HepG2 (cell line): ENCODE data around the gene UBR4. TPM values are rescaled to one million over a fixed set of nuclear protein-coding genes. Genes with fewer than 3 reads are reported as not detected.

Source experiments
- ATAC-seq: fragments of 200-7000 bp; cut with Tn5 transposase; 3 replicates; pipeline ENCODE4 v1.9.1; 2020; ENCODE audit warnings: mild to moderate bottlenecking, moderate library complexity
- BruUV-seq: library from RNA; stranded (reverse); fragments of 400-500 nt; replicated peaks from 2 replicates; lab custom pipeline; 2021; lab: Mats Ljungman, UMichigan
- CTCF ChIA-PET: fragments of 300-600 bp; formaldehyde crosslinking; extraction: SDS; loops from one replicate; lab custom pipeline; 2021; ENCODE audit warnings: low total read pairs, inconsistent platforms, low intra/inter-chr PET ratio; lab: Yijun Ruan, JAX
- POLR2A ChIA-PET: fragments of 350-600 bp; sonication (Branson Sonifier 250); formaldehyde crosslinking; loops from one replicate; lab custom pipeline; 2020; ENCODE audit warnings: antibody characterized with exemption, inconsistent platforms; lab: Yijun Ruan, JAX
- DNase-seq: peaks from one replicate; pipeline ENCODE4 v3.0.0-alpha.2; 2015; ENCODE audit warnings: low spot score
- FAIRE-seq: peaks from 3 replicates; lab custom pipeline; 2011; peaks lifted over from hg19 to GRCh38; lab: Jason Lieb, UNC
- H2AFZ ChIP-seq: one replicate; pipeline ENCODE4 v1.6.1; 2011; ENCODE audit warnings: low read length, inconsistent platforms
- H3K27ac ChIP-seq: fragments of 300-600 bp; 3 replicates; pipeline ENCODE4 v1.8.0; 2011; ENCODE audit warnings: mixed run types, mild to moderate bottlenecking, mixed read lengths, low read length, inconsistent platforms; ENCODE audit not compliant: insufficient read depth; ENCODE audit errors: extremely low read length
- H3K27me3 ChIP-seq, 2 experiments: fragments of 200-600 bp in 1 of 2; 2 replicates in 1 of 2; 3 replicates in 1 of 2; pipeline versions ENCODE4 v1.6.0 to v1.8.0; 2011; ENCODE audit warnings: low read length in 2 of 2, mild to moderate bottlenecking in 2 of 2, moderate library complexity in 2 of 2, inconsistent platforms in 1 of 2; ENCODE audit not compliant: insufficient read depth in 2 of 2, control insufficient read depth in 1 of 2
- H3K36me3 ChIP-seq, 2 experiments: fragments of 200-600 bp in 1 of 2; replicated peaks in 1 of 2; 2 replicates in 1 of 2; 3 replicates in 1 of 2; pipeline versions ENCODE4 v1.5.1 to v1.8.0; 2011; ENCODE audit warnings: low read length in 2 of 2, inconsistent platforms in 1 of 2; ENCODE audit not compliant: insufficient read depth in 2 of 2, control insufficient read depth in 1 of 2
- H3K4me1 ChIP-seq: 2 replicates; pipeline ENCODE4 v1.5.1; 2012; ENCODE audit warnings: low read length, inconsistent platforms; ENCODE audit not compliant: insufficient read depth
- H3K4me2 ChIP-seq: 2 replicates; pipeline ENCODE4 v1.6.0; 2011; ENCODE audit warnings: low read depth, low read length, inconsistent platforms
- H3K4me3 ChIP-seq, 3 experiments: fragments of 200-600 bp in 1 of 3; sonication (generic), shearing (Covaris generic) in 1 of 3; replicated peaks in 1 of 3; 2 replicates each; pipeline ENCODE4 v1.5.1; 2011 to 2016; ENCODE audit warnings: low read length in 3 of 3, inconsistent platforms in 2 of 3, low read depth in 2 of 3, mild to moderate bottlenecking in 2 of 3, control low read depth in 1 of 3, mixed read lengths in 1 of 3; ENCODE audit not compliant: insufficient read depth in 1 of 3
- H3K79me2 ChIP-seq: one replicate; pipeline ENCODE4 v1.6.1; 2011; ENCODE audit warnings: low read length, inconsistent platforms; ENCODE audit not compliant: insufficient read depth
- H3K9ac ChIP-seq: 2 replicates; pipeline ENCODE4 v1.6.0; 2011; ENCODE audit warnings: mild to moderate bottlenecking, low read depth, low read length, inconsistent platforms; ENCODE audit not compliant: insufficient read depth
- H3K9me3 ChIP-seq: 2 replicates; pipeline ENCODE4 v1.5.1; 2012; ENCODE audit warnings: mild to moderate bottlenecking, low read length
- H4K20me1 ChIP-seq: 2 replicates; pipeline ENCODE4 v1.6.0; 2011; ENCODE audit warnings: inconsistent platforms, mild to moderate bottlenecking, low read length, moderate library complexity; ENCODE audit not compliant: insufficient read depth
- FOSL1 ChIP-seq: sonication (generic); formaldehyde crosslinking; IDR thresholded peaks from 2 replicates; pipeline ENCODE4 v1.9.0; 2021; ENCODE audit warnings: missing genetic modification reagents, borderline replicate concordance
- HNF4G ChIP-seq, 2 experiments: sonication (generic) in 1 of 2; formaldehyde crosslinking in 1 of 2; IDR thresholded peaks; 2 replicates each; pipeline versions ENCODE4 v1.4.0 to v1.6.1; 2011 to 2020; ENCODE audit warnings: borderline replicate concordance in 2 of 2, low read depth in 2 of 2, mild to moderate bottlenecking in 2 of 2, low read length in 1 of 2, missing genetic modification reagents in 1 of 2, moderate library complexity in 1 of 2
- HOXD1 ChIP-seq: sonication (generic); formaldehyde crosslinking; IDR thresholded peaks from 2 replicates; pipeline ENCODE4 v1.5.0; 2020; ENCODE audit warnings: missing genetic modification reagents
- KDM5B ChIP-seq: sonication (generic); formaldehyde crosslinking; IDR thresholded peaks from 2 replicates; pipeline ENCODE4 v1.4.0; 2020; ENCODE audit warnings: missing genetic modification reagents, mild to moderate bottlenecking, borderline replicate concordance
- NPAS2 ChIP-seq: sonication (generic); formaldehyde crosslinking; IDR thresholded peaks from 2 replicates; pipeline ENCODE4 v1.8.0; 2022; ENCODE audit warnings: mild to moderate bottlenecking, missing genetic modification reagents, borderline replicate concordance
- RARA ChIP-seq: IDR thresholded peaks from 2 replicates; pipeline ENCODE4 v1.6.1; 2016; ENCODE audit warnings: missing genetic modification reagents, missing compliant biosample characterization
- SMAD9 ChIP-seq: sonication (generic); formaldehyde crosslinking; IDR thresholded peaks from 2 replicates; pipeline ENCODE4 v1.5.1; 2020; ENCODE audit warnings: mild to moderate bottlenecking, missing genetic modification reagents
- ZFY ChIP-seq: sonication (generic); formaldehyde crosslinking; IDR thresholded peaks from 2 replicates; pipeline ENCODE4 v1.4.0; 2020; ENCODE audit warnings: missing genetic modification reagents
- ZNF17 ChIP-seq: sonication (generic); formaldehyde crosslinking; IDR thresholded peaks from 2 replicates; pipeline ENCODE4 v1.5.0; 2020; ENCODE audit warnings: mild to moderate bottlenecking, missing genetic modification reagents
- ZNF331 ChIP-seq: sonication (generic); formaldehyde crosslinking; IDR thresholded peaks from 2 replicates; pipeline ENCODE4 v1.4.0; 2020; ENCODE audit warnings: missing genetic modification reagents
- ZNF589 ChIP-seq: sonication (generic); formaldehyde crosslinking; conservative IDR thresholded peaks from 2 replicates; pipeline ENCODE4 v1.8.0; 2022; ENCODE audit warnings: mild to moderate bottlenecking, moderate library complexity, missing genetic modification reagents
- ZNF740 ChIP-seq: sonication (generic); formaldehyde crosslinking; IDR thresholded peaks from 2 replicates; pipeline ENCODE4 v1.4.0; 2020; ENCODE audit warnings: missing genetic modification reagents
- ZNF782 ChIP-seq: sonication (generic); formaldehyde crosslinking; IDR thresholded peaks from 2 replicates; pipeline ENCODE4 v1.4.0; 2020; ENCODE audit warnings: missing genetic modification reagents, mild to moderate bottlenecking, borderline replicate concordance
- ZNF816 ChIP-seq: sonication (generic); formaldehyde crosslinking; IDR thresholded peaks from 2 replicates; pipeline ENCODE4 v1.8.0; 2022; ENCODE audit warnings: missing genetic modification reagents, mild to moderate bottlenecking, borderline replicate concordance
- WGBS: methylation state at CpG from one replicate; pipeline ENCODE4 v1.1.6; 2017; ENCODE audit warnings: low lambda C conversion rate; 5-methylcytosine and 5-hydroxymethylcytosine counted together
- in situ Hi-C: cut with HindIII; loops from 2 replicates; pipeline ENCODE4 v1.10.0; 2017; ENCODE audit warnings: low pct_unique_long_range_greater_than_20kb; ENCODE audit not compliant: extremely low pct_ligation_motif_present
- intact Hi-C: fragments of 100-400 bp; cut with micrococcal nuclease; formaldehyde crosslinking; loops from one replicate; pipeline ENCODE4 v1.10.0; 2022; ENCODE audit not compliant: unreplicated experiment
- polyA plus RNA-seq, 8 experiments: library from polyadenylated mRNA; depleted of rRNA in 3 of 8; stranded (reverse) in 7 of 8; unstranded in 1 of 8; fragments of >200 nt; fragmentation: Illumina TruSeq in 4 of 8; extraction: Trizol in 4 of 8; gene quantifications; 2 replicates each; pipeline versions ENCODE4 v1.2.1 to v1.2.3, GENCODE V29; 2011 to 2016; ENCODE audit warnings: low read depth in 4 of 8, missing spikeins in 1 of 8, mixed read lengths in 1 of 8; ENCODE audit not compliant: insufficient read depth in 1 of 8
- total RNA-seq, 5 experiments: library from RNA; depleted of rRNA; stranded (reverse); fragments of >200 nt; fragmentation: Illumina TruSeq; extraction: Trizol; gene quantifications; 2 replicates each; pipeline ENCODE4 v1.2.3, GENCODE V29; 2016; ENCODE audit warnings: low read depth in 1 of 5
- TF ChIP-seq, protein P1 (sequence below): sonication (generic); formaldehyde crosslinking; IDR thresholded peaks from 2 replicates; pipeline ENCODE4 v1.5.0; 2020; ENCODE audit warnings: missing genetic modification reagents
- TF ChIP-seq, protein P2 (sequence below): sonication (generic); formaldehyde crosslinking; IDR thresholded peaks from 2 replicates; pipeline ENCODE4 v1.5.0; 2020; ENCODE audit warnings: mild to moderate bottlenecking, missing genetic modification reagents

UBR4 gene
- total and polyA plus RNA-seq, 2 of the 13 experiments (the other 11 are each of a cell fraction or from before 2014, with no cell fraction given) = 59.1 to 106 TPM

- TF ChIP-seq, protein P1, sequence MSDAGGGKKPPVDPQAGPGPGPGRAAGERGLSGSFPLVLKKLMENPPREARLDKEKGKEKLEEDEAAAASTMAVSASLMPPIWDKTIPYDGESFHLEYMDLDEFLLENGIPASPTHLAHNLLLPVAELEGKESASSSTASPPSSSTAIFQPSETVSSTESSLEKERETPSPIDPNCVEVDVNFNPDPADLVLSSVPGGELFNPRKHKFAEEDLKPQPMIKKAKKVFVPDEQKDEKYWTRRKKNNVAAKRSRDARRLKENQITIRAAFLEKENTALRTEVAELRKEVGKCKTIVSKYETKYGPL (CRISPR knock-in tag) = no peak
- no peak for TF ChIP-seq SMAD9 (CRISPR knock-in tag)
- no peak for TF ChIP-seq HOXD1 (CRISPR knock-in tag)
Measured at GRCh38 chr1:19123837-19124236, 86.2 kb downstream of the UBR4 start (continued).

DNA sequence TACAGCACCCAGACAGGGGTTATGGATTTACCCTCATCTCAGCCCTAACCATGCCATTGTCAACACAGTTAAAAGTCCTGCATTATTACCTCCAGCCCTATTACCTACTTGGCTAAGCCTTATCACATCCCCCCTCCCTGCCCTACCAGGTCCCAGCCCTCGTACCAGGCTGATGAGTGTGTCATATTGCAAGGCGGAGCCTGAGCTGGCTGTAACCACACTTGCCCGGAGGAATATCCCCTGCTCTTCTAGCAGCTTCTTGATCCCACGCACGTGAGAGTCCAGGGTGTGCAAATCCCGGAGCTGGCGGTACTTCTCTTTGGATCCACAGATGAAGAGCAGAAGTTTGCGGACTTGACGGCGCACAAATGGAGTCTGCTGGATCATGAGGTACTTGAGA lies 87.4 kb downstream of the UBR4 start:
- DNase-seq = no peak

DNA sequence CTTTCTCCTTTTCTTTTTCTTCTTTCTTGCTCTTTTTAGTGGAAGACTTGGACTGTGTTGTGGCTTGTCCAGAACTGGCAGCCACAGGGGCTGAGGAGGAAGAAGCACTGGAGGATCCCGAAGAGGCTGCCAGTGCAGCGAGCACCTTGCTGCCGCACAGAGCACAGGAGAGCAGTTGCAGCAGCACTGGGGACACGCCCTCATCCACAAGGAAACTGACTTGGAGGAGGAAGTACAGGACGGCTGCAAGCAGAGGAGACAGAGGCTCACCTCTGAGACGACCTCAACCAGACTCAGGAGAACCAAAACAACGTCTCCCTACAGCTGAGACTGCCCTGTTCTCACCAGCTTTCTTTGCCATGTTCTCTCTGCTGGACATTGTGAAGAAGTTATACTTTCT lies 88.9 kb downstream of the UBR4 start:
- no TSS peak for BruUV-seq
- no peak overlapping the region for H3K4me2 ChIP-seq
- no peak for DNase-seq
- H4K20me1 ChIP-seq = no peaks in the 10 kb centered on the region
- no peak for FAIRE-seq
- no peak overlapping the region for H3K9ac ChIP-seq
- intact Hi-C loops = no loop called here
- no peaks in the 10 kb centered on the region for H3K9me3 ChIP-seq
- peaks cover 73 to 96% of the 10 kb centered on the region in 2 experiments for H3K36me3 ChIP-seq
- no peak overlapping the region for H3K27ac ChIP-seq
- 94% methylated on average over 7 of the region's 7 CpGs for WGBS
- H3K4me1 ChIP-seq = no peaks in the 10 kb centered on the region
- in situ Hi-C loops = no loop called here
- ATAC-seq = no peak
- H3K79me2 ChIP-seq = no peaks in the 10 kb centered on the region
- no peak overlapping the region for H2AFZ ChIP-seq
- ChIA-PET POLR2A (no interaction called here), CTCF (no interaction called here)
- H3K27me3 ChIP-seq = no peaks in the 10 kb centered on the region
- no peak overlapping the region for H3K4me3 ChIP-seq
- no peak for TF ChIP-seq ZNF740 (CRISPR knock-in tag)
- TF ChIP-seq ZNF17 (CRISPR knock-in tag) = no peak
- TF ChIP-seq ZNF816 (CRISPR knock-in tag) = no peak
- no peak for TF ChIP-seq KDM5B (CRISPR knock-in tag)
- TF ChIP-seq ZNF782 (CRISPR knock-in tag) = no peak
- TF ChIP-seq, protein P2, sequence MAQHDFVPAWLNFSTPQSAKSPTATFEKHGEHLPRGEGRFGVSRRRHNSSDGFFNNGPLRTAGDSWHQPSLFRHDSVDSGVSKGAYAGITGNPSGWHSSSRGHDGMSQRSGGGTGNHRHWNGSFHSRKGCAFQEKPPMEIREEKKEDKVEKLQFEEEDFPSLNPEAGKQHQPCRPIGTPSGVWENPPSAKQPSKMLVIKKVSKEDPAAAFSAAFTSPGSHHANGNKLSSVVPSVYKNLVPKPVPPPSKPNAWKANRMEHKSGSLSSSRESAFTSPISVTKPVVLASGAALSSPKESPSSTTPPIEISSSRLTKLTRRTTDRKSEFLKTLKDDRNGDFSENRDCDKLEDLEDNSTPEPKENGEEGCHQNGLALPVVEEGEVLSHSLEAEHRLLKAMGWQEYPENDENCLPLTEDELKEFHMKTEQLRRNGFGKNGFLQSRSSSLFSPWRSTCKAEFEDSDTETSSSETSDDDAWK = no peak
- TF ChIP-seq ZFY (CRISPR knock-in tag) = no peak
- TF ChIP-seq ZNF331 = no peak
- no peak for TF ChIP-seq FOSL1 (CRISPR knock-in tag)
- TF ChIP-seq RARA = no peak

More for the DNA sequence above, 87.4 kb downstream of the UBR4 start:
- no peak for TF ChIP-seq NPAS2 (CRISPR knock-in tag)
- no peak for TF ChIP-seq HNF4G (IDR thresholded peaks at IDR 0.05; ENCODE audit: borderline replicate concordance, low read depth, low read length)
- TF ChIP-seq HNF4G (CRISPR knock-in tag; IDR thresholded peaks at IDR 0.05; ENCODE audit: borderline replicate concordance, low read depth) = no peak
- no peak for TF ChIP-seq ZNF589 (CRISPR knock-in tag)
- Histone ChIP-seq H3K4me1 (no peaks in the 10 kb centered on the region), H4K20me1 (no peaks in the 10 kb centered on the region), H3K79me2 (no peaks in the 10 kb centered on the region), H3K27ac (no peak overlapping the region), H2AFZ (no peak overlapping the region), H3K9ac (no peak overlapping the region), H3K27me3 (no peaks in the 10 kb centered on the region), H3K9me3 (no peaks in the 10 kb centered on the region), H3K4me2 (no peak overlapping the region), H3K36me3 (peaks cover 74 to 97% of the 10 kb centered on the region in 2 experiments), H3K4me3 (no peak overlapping the region)
- in situ Hi-C loops (no loop called here), intact Hi-C loops (no loop called here)
- no peak for FAIRE-seq
- POLR2A ChIA-PET = no interaction called here
- ATAC-seq = no peak
- over 99% methylated on average over 10 of the region's 10 CpGs for WGBS
- BruUV-seq = no TSS peak
- CTCF ChIA-PET = no interaction called here
